ENCODE results near the gene GCLM. TPM values are rescaled to one million over a fixed set of nuclear protein-coding genes. Genes with fewer than 3 reads are reported as not detected.

GCLM gene
- polyA plus RNA-seq, 1 donor, result 14.0 TPM

- Histone ChIP-seq H3K4me3 (ENCODE audit: low read length) (peak overlapping the region; percentile 78), H3K27ac (ENCODE audit: low read length) (peak overlapping the region; percentile 97), H3K27me3 (ENCODE audit: control insufficient read depth, insufficient read depth, low read length) (no peaks in the 10 kb centered on the region), H3K4me1 (ENCODE audit: control insufficient read depth, insufficient read depth, low read length) (peaks cover 15% of the 10 kb centered on the region), H3K9me3 (ENCODE audit: control insufficient read depth, low read depth, low read length) (peaks cover 2% of the 10 kb centered on the region), H3K36me3 (ENCODE audit: control insufficient read depth, insufficient read depth, low read length) (no peaks in the 10 kb centered on the region)
- DNase-seq, result peak in 1 of 2 donors; percentile 13
- no CpG with 5 or more reads among the region's 4 CpGs for WGBS (ENCODE audit: insufficient coverage, low lambda C conversion rate)
These were observed 60.8 kb downstream of the GCLM start for GRCh38 chr1:93848350-93848883.

- no CpG with 5 or more reads among the region's 36 CpGs for WGBS (ENCODE audit: insufficient coverage, low lambda C conversion rate)
- peak in 1 of 2 donors; percentile 52 for DNase-seq
- H3K36me3 ChIP-seq (ENCODE audit: control insufficient read depth, insufficient read depth, low read length), result no peaks in the 10 kb centered on the region
- peak overlapping the region; percentile 78 for H3K4me3 ChIP-seq (ENCODE audit: low read length)
- peak overlapping the region; percentile 97 for H3K27ac ChIP-seq (ENCODE audit: low read length)
- H3K9me3 ChIP-seq (ENCODE audit: control insufficient read depth, low read depth, low read length), result peaks cover 2% of the 10 kb centered on the region
- no peaks in the 10 kb centered on the region for H3K27me3 ChIP-seq (ENCODE audit: control insufficient read depth, insufficient read depth, low read length)
- H3K4me1 ChIP-seq (ENCODE audit: control insufficient read depth, insufficient read depth, low read length), result peaks cover 15% of the 10 kb centered on the region
These were observed 61.4 kb downstream of the GCLM start for GRCh38 chr1:93847811-93848288.

- Histone ChIP-seq H3K27ac (ENCODE audit: low read length) (peak overlapping the region; percentile 97), H3K27me3 (ENCODE audit: control insufficient read depth, insufficient read depth, low read length) (no peaks in the 10 kb centered on the region), H3K4me1 (ENCODE audit: control insufficient read depth, insufficient read depth, low read length) (peaks cover 15% of the 10 kb centered on the region), H3K9me3 (ENCODE audit: control insufficient read depth, low read depth, low read length) (peaks cover 2% of the 10 kb centered on the region), H3K36me3 (ENCODE audit: control insufficient read depth, insufficient read depth, low read length) (no peaks in the 10 kb centered on the region), H3K4me3 (ENCODE audit: low read length) (peak overlapping the region; percentile 78)
- DNase-seq, result peak; percentile 95 to 97
- WGBS (ENCODE audit: insufficient coverage, low lambda C conversion rate), result 0% methylated on average over 2 of the region's 86 CpGs
These were observed 62.0 kb downstream of the GCLM start for GRCh38 chr1:93846992-93847810.

- peak; percentile 86 to 93 for DNase-seq
- Histone ChIP-seq H3K27ac (ENCODE audit: low read length) (peak overlapping the region; percentile 97), H3K4me3 (ENCODE audit: low read length) (peak overlapping the region; percentile 78), H3K4me1 (ENCODE audit: control insufficient read depth, insufficient read depth, low read length) (peaks cover 15% of the 10 kb centered on the region), H3K9me3 (ENCODE audit: control insufficient read depth, low read depth, low read length) (peaks cover 2% of the 10 kb centered on the region), H3K36me3 (ENCODE audit: control insufficient read depth, insufficient read depth, low read length) (no peaks in the 10 kb centered on the region), H3K27me3 (ENCODE audit: control insufficient read depth, insufficient read depth, low read length) (no peaks in the 10 kb centered on the region)
- no CpG with 5 or more reads among the region's 94 CpGs for WGBS (ENCODE audit: insufficient coverage, low lambda C conversion rate)
These were observed 62.8 kb downstream of the GCLM start for GRCh38 chr1:93846206-93846991.

- Histone ChIP-seq H3K27ac (ENCODE audit: low read length) (peak overlapping the region; percentile 97), H3K4me3 (ENCODE audit: low read length) (peak overlapping the region; percentile 78), H3K9me3 (ENCODE audit: control insufficient read depth, low read depth, low read length) (peaks cover 2% of the 10 kb centered on the region), H3K4me1 (ENCODE audit: control insufficient read depth, insufficient read depth, low read length) (peaks cover 15% of the 10 kb centered on the region), H3K27me3 (ENCODE audit: control insufficient read depth, insufficient read depth, low read length) (no peaks in the 10 kb centered on the region), H3K36me3 (ENCODE audit: control insufficient read depth, insufficient read depth, low read length) (no peaks in the 10 kb centered on the region)
- no CpG with 5 or more reads among the region's 16 CpGs for WGBS (ENCODE audit: insufficient coverage, low lambda C conversion rate)
- DNase-seq, result peak; percentile 64 to 85
These were observed 63.6 kb downstream of the GCLM start for GRCh38 chr1:93845538-93846205.

GRCh38 chr1:93844262-93845045, 64.8 kb downstream of the GCLM start:
- H3K27ac ChIP-seq (ENCODE audit: low read length), result peak overlapping the region; percentile 97
- WGBS (ENCODE audit: insufficient coverage, low lambda C conversion rate), result 8% methylated on average over 2 of the region's 8 CpGs
- no peak overlapping the region for H3K4me3 ChIP-seq (ENCODE audit: low read length)
- H3K9me3 ChIP-seq (ENCODE audit: control insufficient read depth, low read depth, low read length), result no peaks in the 10 kb centered on the region
- H3K27me3 ChIP-seq (ENCODE audit: control insufficient read depth, insufficient read depth, low read length), result no peaks in the 10 kb centered on the region
- H3K36me3 ChIP-seq (ENCODE audit: control insufficient read depth, insufficient read depth, low read length), result no peaks in the 10 kb centered on the region
- DNase-seq, result peak; percentile 58 to 81
- peaks cover 15% of the 10 kb centered on the region for H3K4me1 ChIP-seq (ENCODE audit: control insufficient read depth, insufficient read depth, low read length)

GRCh38 chr1:93842750-93843500, 66.3 kb downstream of the GCLM start:
- whole genome bisulfite sequencing (ENCODE audit: insufficient coverage, low lambda C conversion rate), result no CpG with 5 or more reads among the region's 5 CpGs
- no peaks in the 10 kb centered on the region for H3K36me3 ChIP-seq (ENCODE audit: control insufficient read depth, insufficient read depth, low read length)
- no peaks in the 10 kb centered on the region for H3K9me3 ChIP-seq (ENCODE audit: control insufficient read depth, low read depth, low read length)
- H3K4me3 ChIP-seq (ENCODE audit: low read length), result no peak overlapping the region
- H3K27me3 ChIP-seq (ENCODE audit: control insufficient read depth, insufficient read depth, low read length), result no peaks in the 10 kb centered on the region
- no peak overlapping the region for H3K27ac ChIP-seq (ENCODE audit: low read length)
- H3K4me1 ChIP-seq (ENCODE audit: control insufficient read depth, insufficient read depth, low read length), result peaks cover 15% of the 10 kb centered on the region
- DNase-seq, result no peak

- WGBS (ENCODE audit: insufficient coverage, low lambda C conversion rate), result 100% methylated on average over 1 of the region's 3 CpGs
- no peak for DNase-seq
- Histone ChIP-seq H3K4me3 (ENCODE audit: low read length) (no peak overlapping the region), H3K9me3 (ENCODE audit: control insufficient read depth, low read depth, low read length) (no peaks in the 10 kb centered on the region), H3K36me3 (ENCODE audit: control insufficient read depth, insufficient read depth, low read length) (no peaks in the 10 kb centered on the region), H3K27me3 (ENCODE audit: control insufficient read depth, insufficient read depth, low read length) (no peaks in the 10 kb centered on the region), H3K4me1 (ENCODE audit: control insufficient read depth, insufficient read depth, low read length) (peaks cover 15% of the 10 kb centered on the region), H3K27ac (ENCODE audit: low read length) (no peak overlapping the region)
These were observed 67.5 kb downstream of the GCLM start for GRCh38 chr1:93841771-93842170.

- H3K27me3 ChIP-seq (ENCODE audit: control insufficient read depth, insufficient read depth, low read length), result no peaks in the 10 kb centered on the region
- no CpG with 5 or more reads among the region's 4 CpGs for WGBS (ENCODE audit: insufficient coverage, low lambda C conversion rate)
These were observed 68.2 kb downstream of the GCLM start for GRCh38 chr1:93840956-93841482.

More at GRCh38 chr1:93840956-93841482, 68.2 kb downstream of the GCLM start:
- Histone ChIP-seq H3K27ac (ENCODE audit: low read length) (no peak overlapping the region), H3K9me3 (ENCODE audit: control insufficient read depth, low read depth, low read length) (no peaks in the 10 kb centered on the region), H3K4me1 (ENCODE audit: control insufficient read depth, insufficient read depth, low read length) (peaks cover 15% of the 10 kb centered on the region), H3K4me3 (ENCODE audit: low read length) (no peak overlapping the region), H3K36me3 (ENCODE audit: control insufficient read depth, insufficient read depth, low read length) (no peaks in the 10 kb centered on the region)
- DNase-seq, result no peak
